ENCODE results near the gene RAB4A. TPM values are rescaled to one million over a fixed set of nuclear protein-coding genes. Genes with fewer than 3 reads are reported as not detected.
"Not testable (repeated sequence)": the region's sequence is repeated elsewhere in the genome, so short reads cannot be mapped to it uniquely, and the experiment has no call there.

RAB4A gene
- total RNA-seq, 1 donor: 20.9 TPM

GRCh38 chr1:229291686-229292085, 20.8 kb downstream of the RAB4A start:
- H3K9me3 ChIP-seq (ENCODE audit: low read depth, low read length); H3K27me3 ChIP-seq (ENCODE audit: insufficient read depth, low read length); H3K4me3 ChIP-seq (ENCODE audit: low read length); H3K4me1 ChIP-seq (ENCODE audit: insufficient read depth, low read length): not testable (repeated sequence)

GRCh38 chr1:229293528-229294204, 22.8 kb downstream of the RAB4A start:
- Histone ChIP-seq H3K9me3 (ENCODE audit: low read depth, low read length) (no peaks in the 10 kb centered on the region), H3K27me3 (ENCODE audit: insufficient read depth, low read length) (no peaks in the 10 kb centered on the region), H3K4me3 (ENCODE audit: low read length) (no peak overlapping the region), H3K4me1 (ENCODE audit: insufficient read depth, low read length) (no peaks in the 10 kb centered on the region)

- no peak overlapping the region for H3K4me3 ChIP-seq (ENCODE audit: low read length)
- no peaks in the 10 kb centered on the region for H3K4me1 ChIP-seq (ENCODE audit: insufficient read depth, low read length)
- no peaks in the 10 kb centered on the region for H3K27me3 ChIP-seq (ENCODE audit: insufficient read depth, low read length)
- H3K9me3 ChIP-seq (ENCODE audit: low read depth, low read length): no peaks in the 10 kb centered on the region
Measured at GRCh38 chr1:229295745-229296144, 24.8 kb downstream of the RAB4A start.

GRCh38 chr1:229296541-229296941, 25.6 kb downstream of the RAB4A start:
- no peaks in the 10 kb centered on the region for H3K27me3 ChIP-seq (ENCODE audit: insufficient read depth, low read length)
- no peaks in the 10 kb centered on the region for H3K9me3 ChIP-seq (ENCODE audit: low read depth, low read length)
- no peak overlapping the region for H3K4me3 ChIP-seq (ENCODE audit: low read length)
- H3K4me1 ChIP-seq (ENCODE audit: insufficient read depth, low read length): no peaks in the 10 kb centered on the region

- H3K27me3 ChIP-seq (ENCODE audit: insufficient read depth, low read length): no peaks in the 10 kb centered on the region
- no peaks in the 10 kb centered on the region for H3K9me3 ChIP-seq (ENCODE audit: low read depth, low read length)
- no peaks in the 10 kb centered on the region for H3K4me1 ChIP-seq (ENCODE audit: insufficient read depth, low read length)
Measured at GRCh38 chr1:229297746-229298145, 26.8 kb downstream of the RAB4A start.

GRCh38 chr1:229298420-229298819, 27.5 kb downstream of the RAB4A start:
- no peaks in the 10 kb centered on the region for H3K27me3 ChIP-seq (ENCODE audit: insufficient read depth, low read length)
- no peak overlapping the region for H3K4me3 ChIP-seq (ENCODE audit: low read length)
- no peaks in the 10 kb centered on the region for H3K4me1 ChIP-seq (ENCODE audit: insufficient read depth, low read length)
- H3K9me3 ChIP-seq (ENCODE audit: low read depth, low read length): no peaks in the 10 kb centered on the region

More at GRCh38 chr1:229297746-229298145, 26.8 kb downstream of the RAB4A start:
- H3K4me3 ChIP-seq (ENCODE audit: low read length): no peak overlapping the region

GRCh38 chr1:229298887-229299503, 28.1 kb downstream of the RAB4A start:
- Histone ChIP-seq H3K4me1 (ENCODE audit: insufficient read depth, low read length) (no peaks in the 10 kb centered on the region), H3K4me3 (ENCODE audit: low read length) (no peak overlapping the region), H3K27me3 (ENCODE audit: insufficient read depth, low read length) (no peaks in the 10 kb centered on the region), H3K9me3 (ENCODE audit: low read depth, low read length) (no peaks in the 10 kb centered on the region)

GRCh38 chr1:229300099-229300757, 29.3 kb downstream of the RAB4A start:
- no peaks in the 10 kb centered on the region for H3K4me1 ChIP-seq (ENCODE audit: insufficient read depth, low read length)
- no peaks in the 10 kb centered on the region for H3K9me3 ChIP-seq (ENCODE audit: low read depth, low read length)
- H3K4me3 ChIP-seq (ENCODE audit: low read length): no peak overlapping the region
- no peaks in the 10 kb centered on the region for H3K27me3 ChIP-seq (ENCODE audit: insufficient read depth, low read length)

GRCh38 chr1:229302740-229303139, 31.8 kb downstream of the RAB4A start:
- H3K9me3 ChIP-seq (ENCODE audit: low read depth, low read length): no peaks in the 10 kb centered on the region
- H3K4me1 ChIP-seq (ENCODE audit: insufficient read depth, low read length): no peaks in the 10 kb centered on the region
- H3K27me3 ChIP-seq (ENCODE audit: insufficient read depth, low read length): no peaks in the 10 kb centered on the region
- H3K4me3 ChIP-seq (ENCODE audit: low read length): no peak overlapping the region

GRCh38 chr1:229303855-229304254, 32.9 kb downstream of the RAB4A start:
- Histone ChIP-seq H3K4me3 (ENCODE audit: low read length) (no peak overlapping the region), H3K4me1 (ENCODE audit: insufficient read depth, low read length) (no peaks in the 10 kb centered on the region), H3K9me3 (ENCODE audit: low read depth, low read length) (no peaks in the 10 kb centered on the region), H3K27me3 (ENCODE audit: insufficient read depth, low read length) (no peaks in the 10 kb centered on the region)

- H3K27me3 ChIP-seq (ENCODE audit: insufficient read depth, low read length): no peaks in the 10 kb centered on the region
- no peaks in the 10 kb centered on the region for H3K4me1 ChIP-seq (ENCODE audit: insufficient read depth, low read length)
- H3K9me3 ChIP-seq (ENCODE audit: low read depth, low read length): no peaks in the 10 kb centered on the region
- no peak overlapping the region for H3K4me3 ChIP-seq (ENCODE audit: low read length)
Measured at GRCh38 chr1:229305392-229305791, 34.5 kb downstream of the RAB4A start.

- Histone ChIP-seq H3K4me3 (ENCODE audit: low read length) (no peak overlapping the region), H3K27me3 (ENCODE audit: insufficient read depth, low read length) (no peaks in the 10 kb centered on the region), H3K9me3 (ENCODE audit: low read depth, low read length) (no peaks in the 10 kb centered on the region), H3K4me1 (ENCODE audit: insufficient read depth, low read length) (no peaks in the 10 kb centered on the region)
Measured at GRCh38 chr1:229309074-229309473, 38.2 kb downstream of the RAB4A start.

- H3K4me3 ChIP-seq (ENCODE audit: low read length): no peak overlapping the region
- no peaks in the 10 kb centered on the region for H3K4me1 ChIP-seq (ENCODE audit: insufficient read depth, low read length)
- no peaks in the 10 kb centered on the region for H3K9me3 ChIP-seq (ENCODE audit: low read depth, low read length)
- H3K27me3 ChIP-seq (ENCODE audit: insufficient read depth, low read length): no peaks in the 10 kb centered on the region
Measured at GRCh38 chr1:229309684-229310083, 38.8 kb downstream of the RAB4A start.

GRCh38 chr1:229310833-229311232, 39.9 kb downstream of the RAB4A start:
- Histone ChIP-seq H3K4me3 (ENCODE audit: low read length) (no peak overlapping the region), H3K27me3 (ENCODE audit: insufficient read depth, low read length) (no peaks in the 10 kb centered on the region), H3K4me1 (ENCODE audit: insufficient read depth, low read length) (no peaks in the 10 kb centered on the region), H3K9me3 (ENCODE audit: low read depth, low read length) (no peaks in the 10 kb centered on the region)

GRCh38 chr1:229316166-229316565, 45.3 kb downstream of the RAB4A start:
- no peaks in the 10 kb centered on the region for H3K27me3 ChIP-seq (ENCODE audit: insufficient read depth, low read length)
- H3K4me3 ChIP-seq (ENCODE audit: low read length): no peak overlapping the region
- no peaks in the 10 kb centered on the region for H3K4me1 ChIP-seq (ENCODE audit: insufficient read depth, low read length)
- H3K9me3 ChIP-seq (ENCODE audit: low read depth, low read length): no peaks in the 10 kb centered on the region

- no peaks in the 10 kb centered on the region for H3K4me1 ChIP-seq (ENCODE audit: insufficient read depth, low read length)
- no peaks in the 10 kb centered on the region for H3K9me3 ChIP-seq (ENCODE audit: low read depth, low read length)
- H3K27me3 ChIP-seq (ENCODE audit: insufficient read depth, low read length): no peaks in the 10 kb centered on the region
- H3K4me3 ChIP-seq (ENCODE audit: low read length): no peak overlapping the region
Measured at GRCh38 chr1:229318056-229318455, 47.1 kb downstream of the RAB4A start.

All from mononuclear cell (primary cell).